Activated gamma-delta T cell treated with anti-CD3 and anti-CD28 coated beads, Interleukin-2, amount 50 U/mL, for 16 hours (primary cell): ENCODE measurements around the gene TMPRSS11A.

Source experiments
- DNase-seq: peaks from one replicate; pipeline ENCODE4 v3.0.0-alpha.2; 2020; ENCODE audit warnings: low read depth

Gene TMPRSS11A, protein sequence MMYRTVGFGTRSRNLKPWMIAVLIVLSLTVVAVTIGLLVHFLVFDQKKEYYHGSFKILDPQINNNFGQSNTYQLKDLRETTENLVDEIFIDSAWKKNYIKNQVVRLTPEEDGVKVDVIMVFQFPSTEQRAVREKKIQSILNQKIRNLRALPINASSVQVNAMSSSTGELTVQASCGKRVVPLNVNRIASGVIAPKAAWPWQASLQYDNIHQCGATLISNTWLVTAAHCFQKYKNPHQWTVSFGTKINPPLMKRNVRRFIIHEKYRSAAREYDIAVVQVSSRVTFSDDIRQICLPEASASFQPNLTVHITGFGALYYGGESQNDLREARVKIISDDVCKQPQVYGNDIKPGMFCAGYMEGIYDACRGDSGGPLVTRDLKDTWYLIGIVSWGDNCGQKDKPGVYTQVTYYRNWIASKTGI

DNA sequence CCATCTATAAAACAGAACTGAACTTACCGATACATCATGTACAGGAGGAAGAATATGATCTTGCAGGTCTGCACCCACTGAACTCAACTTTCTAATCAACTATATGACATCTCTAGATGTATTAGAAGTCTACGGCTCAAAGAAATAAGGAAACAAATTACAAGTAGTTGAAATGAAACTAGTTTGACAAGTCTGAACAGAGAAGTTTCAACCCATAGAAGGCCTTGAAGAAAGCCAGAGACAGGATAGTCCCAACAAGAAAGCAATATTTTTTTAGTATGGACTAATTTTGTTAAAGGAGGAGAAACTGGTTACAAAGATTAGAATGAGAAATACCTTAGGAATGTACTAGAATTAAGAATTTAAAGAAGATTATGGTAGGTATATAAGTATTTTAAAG, at the start of gene TMPRSS11A:
Gene TMPRSS11A, minus strand, starts transcription at position 138 of the 400 bp plus-strand sequence. Its CDS starts 100 bp downstream, at position 38.
- DNase-seq: no peak

DNA sequence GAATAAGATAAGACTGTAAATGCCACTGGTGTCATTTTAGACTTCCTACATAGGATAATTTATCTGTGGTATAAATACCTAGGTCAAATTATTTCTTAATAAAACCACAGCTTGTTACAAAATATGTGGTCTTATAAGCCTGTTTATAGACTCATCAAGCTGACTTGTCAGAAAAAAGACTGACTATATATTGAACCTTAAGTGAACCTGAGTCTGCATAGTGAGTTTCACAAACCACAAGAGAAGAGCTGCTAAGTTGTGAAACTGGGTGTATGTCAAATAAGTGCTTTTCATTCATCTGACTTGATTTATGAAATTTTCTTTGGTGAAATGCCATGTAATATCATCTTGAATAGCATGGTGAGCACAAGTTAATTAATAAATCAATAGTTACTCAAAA, 48.4 kb upstream of the TMPRSS11A start:
- no peak for DNase-seq

DNA sequence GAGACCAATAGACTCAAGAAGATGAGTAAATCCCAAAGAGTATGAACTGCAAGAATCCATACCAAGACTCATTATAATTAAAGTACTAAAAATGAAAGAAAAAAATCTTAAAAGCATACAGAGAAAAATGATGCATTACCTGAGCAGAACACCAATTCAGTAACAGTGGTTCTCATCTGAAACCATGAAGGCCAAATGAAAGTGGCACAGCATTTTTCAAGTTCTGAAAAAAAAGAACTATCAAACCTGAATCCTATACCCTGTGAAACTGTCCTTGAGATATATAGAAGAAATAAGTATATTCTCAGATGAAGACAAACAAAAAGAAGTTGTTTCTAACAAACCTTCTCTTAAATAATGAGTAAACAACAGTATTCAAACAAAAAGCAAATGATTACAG, 39.6 kb upstream of the TMPRSS11A start:
- DNase-seq: no peak

DNA sequence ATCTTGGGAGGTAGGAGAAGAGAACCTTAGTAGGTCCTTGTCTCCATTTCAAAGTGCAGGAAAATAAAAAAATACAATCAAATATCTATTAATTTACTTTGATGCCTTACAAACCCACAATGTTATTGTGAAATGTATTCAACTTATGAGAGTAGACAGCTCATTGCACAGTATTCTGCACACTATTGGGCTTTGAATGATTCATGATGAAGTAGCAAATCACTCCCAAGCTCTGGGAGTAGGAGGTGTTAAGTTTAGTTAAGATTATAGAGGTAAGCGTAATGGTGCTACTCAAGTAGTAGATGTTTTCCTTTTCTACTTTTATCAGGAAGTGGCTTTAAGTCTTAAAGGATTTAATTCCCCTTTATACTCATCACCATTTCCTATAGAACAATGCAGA, 32.8 kb upstream of the TMPRSS11A start:
- no peak for DNase-seq

DNA sequence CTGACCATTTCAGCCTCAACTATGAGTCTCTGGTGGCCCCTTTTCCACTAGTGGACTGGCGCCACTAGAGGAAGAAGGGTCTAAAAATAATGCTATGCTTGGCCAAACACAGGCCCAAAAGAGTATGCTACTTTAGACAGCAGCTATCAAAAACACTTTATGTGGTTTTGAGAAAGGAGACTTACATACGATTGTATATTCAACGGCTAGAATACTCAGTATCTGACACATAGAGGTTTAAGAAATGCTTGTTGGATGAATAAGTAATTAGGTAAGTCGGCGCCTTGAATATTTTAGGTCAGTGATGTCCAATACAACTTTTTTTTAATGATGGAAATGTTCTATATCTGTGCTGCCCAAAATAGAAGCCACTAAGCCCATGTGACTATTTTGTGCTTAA, 25.7 kb upstream of the TMPRSS11A start:
- no peak for DNase-seq

DNA sequence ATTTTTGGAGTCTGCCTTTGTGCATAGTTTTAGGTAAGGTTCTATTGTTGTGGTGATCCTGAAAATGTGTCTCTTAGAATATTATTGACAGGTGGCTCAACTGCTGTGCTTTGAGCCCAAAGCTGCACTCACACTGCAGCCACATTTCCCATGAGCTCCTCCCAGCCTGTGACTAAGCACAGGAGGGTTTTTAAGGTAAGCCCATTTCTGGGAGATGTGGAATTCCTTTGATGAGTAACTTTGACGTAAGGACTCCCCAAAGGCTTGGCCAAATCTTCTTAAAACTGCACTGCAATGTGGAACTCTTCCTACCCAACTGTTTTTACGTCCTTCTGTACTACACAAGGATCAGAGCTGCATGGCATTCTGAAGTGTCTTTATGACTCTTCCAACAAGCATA, 20.0 kb upstream of the TMPRSS11A start:
- DNase-seq: no peak

DNA sequence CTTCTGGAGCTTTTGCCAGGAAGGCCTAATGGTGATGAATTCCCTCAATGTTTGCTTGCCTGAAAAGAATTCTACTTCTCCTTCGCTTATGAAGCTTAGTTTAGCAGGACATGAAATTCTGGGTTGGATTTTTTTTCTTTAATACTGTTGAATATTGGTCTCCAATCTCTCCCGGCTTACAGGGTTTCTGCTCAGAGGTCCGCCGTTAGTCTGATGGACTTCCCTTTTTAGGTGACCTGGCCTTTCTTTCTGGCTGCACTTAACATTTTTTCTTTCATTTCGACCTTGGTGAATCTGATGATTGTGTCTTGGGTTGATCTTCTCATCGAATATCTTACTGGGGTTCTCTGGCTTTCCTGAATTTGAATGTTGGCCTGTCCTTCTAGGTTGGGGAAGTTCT, 17.2 kb upstream of the TMPRSS11A start:
- DNase-seq: no peak

DNA sequence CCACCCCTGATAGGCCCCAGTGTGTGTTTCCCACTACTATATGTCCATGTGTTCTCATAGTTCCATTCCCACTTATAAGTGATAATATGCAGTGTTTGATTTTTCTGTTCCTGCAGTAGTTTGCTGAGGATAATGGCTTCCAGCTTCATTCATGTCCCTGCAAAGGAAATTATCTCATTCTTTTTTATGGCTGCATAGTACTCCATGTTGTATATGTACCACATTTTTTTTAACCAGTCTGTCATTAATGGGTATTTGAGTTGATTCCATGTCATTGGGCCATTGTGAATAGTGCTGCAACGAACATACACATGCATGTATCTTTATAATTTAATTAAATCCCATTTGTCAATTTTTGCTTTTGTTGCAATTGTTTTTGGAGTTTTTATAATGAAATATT, 10.3 kb upstream of the TMPRSS11A start:
- no peak for DNase-seq

DNA sequence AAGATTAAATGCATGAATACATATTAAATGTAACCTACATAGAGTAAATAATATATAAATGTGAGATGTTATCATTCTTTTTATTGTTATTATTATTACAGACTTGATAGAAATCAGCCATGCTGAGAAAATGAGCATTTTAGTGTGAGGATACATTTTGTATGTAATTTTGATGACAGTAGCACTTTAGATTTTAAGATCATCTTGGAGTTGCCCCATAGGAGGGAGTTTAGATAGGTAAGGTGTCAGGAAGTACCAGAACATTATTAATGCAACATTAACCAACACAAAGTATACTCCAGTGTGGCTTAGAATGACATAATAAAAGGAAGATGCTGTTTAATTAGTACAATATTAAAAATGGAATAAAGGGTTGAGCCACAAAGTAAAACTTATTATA, 8.4 kb downstream of the TMPRSS11A start:
- no peak for DNase-seq

DNA sequence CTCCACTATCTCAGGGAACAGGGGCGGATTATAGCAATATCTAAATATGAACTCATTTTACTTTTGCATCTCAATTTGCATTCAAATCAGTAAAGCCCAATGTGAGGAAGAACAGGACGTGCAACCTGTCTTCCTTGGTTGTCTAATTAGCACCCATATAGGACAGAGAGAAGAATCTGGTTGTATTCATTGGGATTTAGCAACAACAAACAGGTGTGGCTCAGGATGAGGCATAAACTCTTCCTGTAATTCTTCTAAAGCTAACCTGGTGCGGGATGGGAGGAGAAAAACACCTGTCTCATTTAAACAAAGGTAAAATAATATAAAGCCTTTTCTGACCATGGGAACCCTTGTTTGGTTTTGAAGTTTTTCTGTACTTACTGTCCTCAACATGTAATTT, 22.2 kb downstream of the TMPRSS11A start:
- DNase-seq: no peak

DNA sequence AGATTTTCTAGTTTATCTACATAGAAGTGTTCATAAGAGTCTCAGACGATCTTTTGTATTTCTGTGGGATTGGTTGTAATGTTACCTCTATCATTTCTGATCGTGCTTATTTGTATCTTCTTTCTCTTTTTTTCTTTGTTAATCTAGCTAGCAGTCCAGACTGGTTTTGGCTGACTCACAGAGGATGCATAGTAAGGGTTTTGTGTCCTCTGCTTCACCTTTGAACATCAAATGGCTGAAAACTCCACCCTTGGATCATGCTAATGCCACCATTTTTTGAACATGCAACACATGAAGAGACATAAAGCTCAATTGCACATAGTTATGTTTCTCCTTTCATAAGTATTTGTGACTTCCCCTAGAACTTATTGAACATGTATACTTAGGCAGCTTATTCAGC, 22.8 kb downstream of the TMPRSS11A start:
- DNase-seq: no peak

DNA sequence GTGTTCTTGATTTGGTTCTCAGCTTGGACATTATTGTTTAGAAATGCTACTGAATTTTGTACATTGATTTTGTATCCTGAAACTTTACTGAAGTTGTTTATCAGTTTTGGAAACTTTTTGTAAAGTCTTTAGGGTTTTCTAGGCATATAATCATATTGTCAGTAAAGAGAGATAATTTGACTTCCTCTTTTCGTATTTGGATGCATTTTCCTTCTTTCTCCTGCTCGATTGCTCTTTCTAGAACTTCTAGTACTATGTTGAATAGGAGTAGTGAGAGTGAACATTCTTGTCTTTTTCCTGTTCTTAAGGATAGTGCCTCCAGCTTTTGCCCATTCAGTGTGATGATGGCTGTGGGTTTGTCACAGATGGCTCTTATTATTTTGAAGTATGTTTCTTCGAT, 24.1 kb downstream of the TMPRSS11A start:
- DNase-seq: no peak

DNA sequence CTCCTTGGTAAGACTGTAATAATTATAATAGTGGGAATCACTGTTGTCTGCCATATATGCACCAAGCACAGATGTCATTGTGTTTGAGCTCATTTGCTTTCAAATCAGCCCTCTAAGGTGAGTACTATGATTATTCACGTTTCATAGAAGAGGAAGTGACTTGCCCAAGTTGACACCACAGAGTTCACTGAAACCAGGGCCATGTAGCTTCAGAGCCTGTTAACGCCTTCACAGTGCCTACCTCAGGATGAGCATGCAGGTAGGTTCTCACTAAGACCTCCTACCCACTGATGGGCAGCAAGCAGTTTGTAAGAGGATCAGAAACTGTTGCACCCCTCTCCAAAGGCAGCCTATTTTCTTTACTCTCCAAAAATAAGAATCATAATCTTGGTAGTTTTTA, 27.4 kb downstream of the TMPRSS11A start:
- DNase-seq: no peak

DNA sequence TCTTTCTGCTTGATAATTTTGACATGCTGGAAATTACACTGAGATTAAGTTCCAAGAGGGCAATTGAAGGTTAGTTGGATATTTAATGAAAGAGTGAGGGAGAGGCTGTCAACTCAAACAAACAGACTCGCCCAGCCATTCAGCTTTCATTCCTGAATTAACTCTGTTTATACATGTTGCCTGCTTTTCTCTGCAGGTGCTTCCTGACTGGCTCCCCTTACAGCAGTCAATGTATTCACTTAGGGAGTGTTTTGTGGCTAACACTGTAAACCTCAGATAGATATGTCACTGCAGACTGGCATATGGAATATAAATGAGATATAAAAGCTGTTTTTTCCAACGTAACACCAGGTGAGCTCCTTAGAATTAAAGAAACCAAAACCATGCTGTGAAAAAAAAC, 28.7 kb downstream of the TMPRSS11A start:
- no peak for DNase-seq

DNA sequence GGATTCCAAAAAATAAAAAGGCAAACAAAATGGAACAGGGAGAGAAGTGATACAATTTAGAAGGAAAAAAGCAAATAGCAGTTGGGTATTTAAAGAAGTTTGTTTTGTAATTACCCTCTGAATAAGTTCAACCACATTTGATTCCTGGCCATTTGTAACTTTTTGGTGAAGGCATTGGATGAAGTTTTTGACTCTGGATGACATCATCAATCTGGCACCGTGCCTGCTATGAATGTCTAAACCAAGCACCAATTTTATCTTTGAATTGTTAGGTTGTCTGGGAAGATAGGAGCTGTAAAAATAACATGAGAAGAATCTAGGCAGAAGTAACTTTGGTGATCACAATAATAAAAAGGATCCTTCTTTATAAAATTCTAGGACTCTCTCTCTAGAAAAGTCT, 29.5 kb downstream of the TMPRSS11A start:
- DNase-seq: no peak

DNA sequence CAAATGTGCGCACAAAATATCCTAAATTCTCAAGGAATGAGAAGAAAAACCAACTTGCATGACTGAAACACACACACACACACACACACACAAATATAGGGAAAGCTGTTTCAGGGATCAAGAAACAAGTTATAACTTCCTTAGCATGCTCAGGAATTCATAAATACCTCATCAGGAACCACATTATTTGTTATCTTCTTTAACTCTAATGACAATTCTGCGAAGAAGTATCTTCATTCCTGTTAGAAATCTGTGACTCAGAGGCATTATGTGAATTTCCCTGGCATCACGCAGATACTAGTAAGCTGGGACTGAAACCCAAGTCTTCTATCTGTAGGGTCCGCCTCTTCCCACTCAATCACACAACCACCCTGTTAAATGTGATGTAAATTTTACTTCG, 30.3 kb downstream of the TMPRSS11A start:
- no peak for DNase-seq

DNA sequence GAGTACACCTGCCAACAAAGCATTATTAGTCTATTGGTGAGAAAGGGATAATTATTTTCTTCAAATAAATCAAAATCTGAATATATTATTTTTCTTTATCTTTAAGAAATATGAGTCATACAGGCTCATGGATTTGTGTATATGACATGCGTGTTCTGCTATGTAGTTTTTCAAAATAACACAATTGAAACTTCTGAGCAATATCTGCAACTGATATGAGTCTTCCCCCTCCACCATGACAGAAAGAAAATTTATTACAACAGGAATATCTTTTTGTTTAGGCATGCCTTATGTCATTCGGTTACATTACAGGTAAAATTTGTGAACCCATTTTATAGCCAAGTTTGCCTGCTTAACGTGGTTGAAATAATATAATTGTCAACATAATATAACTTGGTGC, 32.0 kb downstream of the TMPRSS11A start:
- no peak for DNase-seq

DNA sequence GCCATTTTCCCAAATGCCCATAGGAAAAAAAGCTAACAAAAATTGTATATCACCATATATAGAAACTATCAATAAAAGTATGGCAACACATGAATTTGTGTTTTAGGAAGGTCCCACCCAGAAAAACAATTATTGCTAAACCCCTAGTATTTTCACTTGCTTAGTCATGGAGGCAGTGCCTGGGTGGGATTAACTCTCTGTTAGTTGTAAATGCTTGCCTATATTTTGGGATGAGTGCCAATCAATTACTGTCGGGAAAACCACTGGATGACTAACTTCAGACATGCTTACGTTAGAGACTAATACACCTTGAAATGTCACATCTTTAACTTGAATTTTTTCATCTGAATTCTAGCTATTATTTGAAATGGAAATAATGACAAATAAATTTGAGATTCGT, 33.9 kb downstream of the TMPRSS11A start:
- no peak for DNase-seq

DNA sequence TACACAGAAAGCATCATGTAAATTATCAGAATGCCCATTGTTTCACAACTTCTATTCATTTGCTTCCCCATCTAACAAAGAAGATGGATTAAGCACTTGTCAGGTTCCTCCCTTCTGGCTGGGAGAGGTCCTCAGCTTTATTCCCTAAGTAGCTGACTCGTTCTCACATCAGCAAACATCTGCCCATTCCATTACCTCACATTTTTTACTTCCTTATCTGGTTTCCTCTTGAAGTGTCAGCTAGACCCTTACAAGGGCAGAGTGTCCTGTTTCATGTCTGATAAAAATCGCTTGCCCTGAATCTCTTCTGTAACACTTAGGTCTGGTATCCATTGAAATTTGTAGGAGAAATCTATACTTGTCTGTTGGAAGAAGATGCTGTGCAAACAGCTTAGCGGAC, 34.7 kb downstream of the TMPRSS11A start:
- no peak for DNase-seq

DNA sequence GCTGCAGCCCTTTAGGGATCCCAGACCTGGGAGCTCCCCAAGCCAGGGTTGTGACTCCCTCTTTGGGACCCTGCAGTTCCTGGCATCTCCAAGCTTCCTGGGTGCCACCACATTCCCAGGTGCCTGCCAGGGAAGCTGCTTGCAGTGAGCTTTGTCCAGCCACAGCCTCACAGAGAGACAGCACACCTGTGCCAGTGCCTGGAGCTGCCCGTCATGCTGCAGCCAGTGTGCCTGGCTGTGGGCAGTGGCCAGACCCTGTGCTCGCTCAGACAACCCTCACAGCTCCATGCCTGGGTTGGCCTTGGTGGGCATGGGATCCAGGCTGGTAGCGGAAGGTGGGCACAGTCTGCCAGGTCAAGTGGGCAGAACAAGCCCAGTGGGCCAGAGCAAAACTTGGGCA, 36.0 kb downstream of the TMPRSS11A start:
- DNase-seq: no peak

DNA sequence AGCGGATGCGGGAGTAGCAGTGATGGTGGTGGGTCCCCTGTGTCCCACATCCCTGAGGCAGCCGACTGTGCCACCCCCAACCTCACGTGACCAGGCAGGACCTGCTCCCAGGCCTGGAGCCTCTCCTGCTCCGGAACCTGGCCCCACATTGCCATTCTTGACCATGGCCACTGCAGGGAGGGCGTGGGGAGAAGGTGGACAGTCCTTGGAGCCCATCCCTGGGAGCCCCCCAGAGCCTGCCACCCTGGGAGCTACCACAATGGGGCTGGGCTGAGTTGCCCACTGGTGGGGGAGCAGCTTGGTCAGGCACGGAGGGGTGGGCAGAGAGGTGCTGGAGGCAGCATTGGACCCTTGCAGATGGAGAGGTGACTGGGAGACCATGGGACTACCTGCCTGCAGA, 36.8 kb downstream of the TMPRSS11A start:
- no peak for DNase-seq

DNA sequence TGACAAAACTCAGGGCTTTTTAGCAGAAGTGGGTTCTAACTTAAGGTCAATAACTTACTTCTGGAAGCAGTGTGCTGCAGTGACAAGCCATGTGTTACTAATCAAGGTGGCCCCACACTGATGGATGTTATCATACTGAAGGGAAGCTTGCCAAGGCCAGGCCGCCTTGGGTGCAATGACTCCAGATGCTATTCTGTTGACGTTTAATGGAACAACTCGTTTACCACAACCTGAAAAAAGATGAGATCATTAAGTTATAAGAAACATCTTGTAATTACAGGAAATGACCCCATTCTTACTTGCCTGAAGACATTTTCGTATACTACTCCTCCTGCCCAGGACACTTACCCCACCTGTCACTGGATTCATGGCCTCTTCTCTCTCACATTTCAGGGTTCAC, 40.6 kb downstream of the TMPRSS11A start:
- DNase-seq: no peak

DNA sequence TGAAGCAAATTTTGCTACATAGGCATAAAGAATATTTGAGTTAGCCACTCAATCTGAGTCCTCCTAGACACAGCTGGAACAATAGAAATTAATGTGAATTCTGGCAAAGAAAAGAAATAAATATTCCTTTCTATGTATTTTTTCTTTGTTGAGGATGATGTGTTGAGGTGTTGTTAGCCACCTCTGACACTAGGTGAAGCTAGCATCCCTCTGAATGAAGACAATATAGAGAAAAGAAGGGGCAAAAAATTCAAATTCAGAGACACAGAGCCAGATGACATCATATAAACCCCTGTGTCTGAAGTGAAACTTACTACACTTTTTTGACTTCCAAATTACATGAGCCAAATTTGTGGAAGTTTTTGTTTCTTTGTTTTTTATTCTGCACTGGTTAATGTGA, 44.9 kb downstream of the TMPRSS11A start:
- DNase-seq: no peak

DNA sequence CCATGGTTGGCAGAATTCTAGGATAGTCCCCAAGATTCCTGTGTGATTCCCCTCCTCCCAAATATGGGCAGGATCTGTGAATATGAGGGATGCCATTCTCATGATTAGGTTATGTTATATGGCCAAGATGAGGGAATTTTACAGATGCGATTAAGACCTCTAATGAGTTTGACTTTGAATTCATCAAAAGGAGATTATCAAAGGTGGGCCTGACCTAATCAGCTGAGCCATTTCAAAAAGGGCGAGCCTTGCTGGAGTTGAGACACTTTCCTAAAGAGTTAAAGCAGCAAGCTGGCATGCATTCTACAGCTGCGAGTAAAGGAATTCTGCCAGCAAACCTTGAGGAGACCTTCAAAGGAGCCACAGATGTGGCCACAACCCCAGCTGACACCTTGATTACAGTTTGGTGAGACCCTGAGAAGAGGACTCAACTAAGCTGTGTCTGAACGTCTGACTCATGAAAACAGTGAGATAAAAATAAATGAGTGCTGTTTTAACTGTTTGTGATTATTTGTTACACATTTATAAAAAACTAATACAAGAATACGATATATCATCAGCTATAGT, 47.8 kb downstream of the TMPRSS11A start:
- no peak for DNase-seq
